ENCODE data around the gene CRY2. TPM values are rescaled to one million over a fixed set of nuclear protein-coding genes. Genes with fewer than 3 reads are reported as not detected.
A peak's percentile ranks its signal among the peaks of the same experiment; 100 is the strongest.

Gene CRY2
- total RNA-seq, 2 donors from 2014 or later = 19.8 to 20.1 TPM

GRCh38 chr11:45803971-45804760 lies 43.1 kb upstream of the CRY2 start:
- Histone ChIP-seq H3K9ac (ENCODE audit: extremely low read depth, low read length, poor library complexity, severe bottlenecking) (no peak overlapping the region), H3K9me3 (ENCODE audit: control insufficient read depth, low read length) (no peaks in the 10 kb centered on the region), H3K36me3 (ENCODE audit: control insufficient read depth, insufficient read depth, low read length) (peaks cover 5% of the 10 kb centered on the region), H3K4me1 (ENCODE audit: control insufficient read depth, insufficient read depth, low read length) (peaks cover 5% of the 10 kb centered on the region), H3K27ac (ENCODE audit: low read depth, low read length) (no peak overlapping the region), H3K27me3 (ENCODE audit: control insufficient read depth, insufficient read depth, low read length, poor library complexity, severe bottlenecking) (peaks cover 22% of the 10 kb centered on the region), H3K4me3 (ENCODE audit: low read length) (peak overlapping the region; percentile 92)
- peak; percentile 89 for DNase-seq
- Mint-ChIP-seq H3K27me3 (ENCODE audit: insufficient read depth) (peaks cover 23% of the 10 kb centered on the region), H3K4me3 (peak overlapping the region; percentile 80), H3K36me3 (ENCODE audit: low read depth) (peaks cover 2% of the 10 kb centered on the region), H3K4me1 (peaks cover 17% of the 10 kb centered on the region), H3K9me3 (no peaks in the 10 kb centered on the region), H3K27ac (peak overlapping the region; percentile 48)
- 1% methylated on average over 30 to 70 of the region's 70 CpGs for WGBS, 2 experiments (ENCODE audit: insufficient coverage in 1 of 2, insufficient read length in 1 of 2)
- no peak for TF ChIP-seq CTCF (conservative IDR thresholded peaks at IDR 0.05)

GRCh38 chr11:45804761-45805304 lies 42.4 kb upstream of the CRY2 start, which contains the start of gene SLC35C1:
Gene SLC35C1, plus strand, starts transcription at chr11:45805149. Its CDS starts 653 bp downstream, at chr11:45805802.
- peak; percentile 98 for DNase-seq
- Histone ChIP-seq H3K4me1 (ENCODE audit: control insufficient read depth, insufficient read depth, low read length) (peaks cover 5% of the 10 kb centered on the region), H3K9me3 (ENCODE audit: control insufficient read depth, low read length) (no peaks in the 10 kb centered on the region), H3K27me3 (ENCODE audit: control insufficient read depth, insufficient read depth, low read length, poor library complexity, severe bottlenecking) (peaks cover 22% of the 10 kb centered on the region), H3K4me3 (ENCODE audit: low read length) (peak within 1 kb of the TSS; percentile 92), H3K36me3 (ENCODE audit: control insufficient read depth, insufficient read depth, low read length) (peaks cover 5% of the 10 kb centered on the region), H3K9ac (ENCODE audit: extremely low read depth, low read length, poor library complexity, severe bottlenecking) (peak within 1 kb of the TSS; percentile 74), H3K27ac (ENCODE audit: low read depth, low read length) (peak within 1 kb of the TSS; percentile 24)
- H3K36me3 Mint-ChIP-seq (ENCODE audit: low read depth) = peaks cover 3% of the 10 kb centered on the region
- 0% methylated on average over 3 to 49 of the region's 49 CpGs for WGBS, 2 experiments (ENCODE audit: insufficient coverage in 1 of 2, insufficient read length in 1 of 2)
- peak within 1 kb of the TSS; percentile 80 for H3K4me3 Mint-ChIP-seq
- peak; percentile 36 for TF ChIP-seq CTCF (conservative IDR thresholded peaks at IDR 0.05)
- no peaks in the 10 kb centered on the region for H3K9me3 Mint-ChIP-seq
- H3K4me1 Mint-ChIP-seq = peaks cover 17% of the 10 kb centered on the region
- H3K27ac Mint-ChIP-seq = peak within 1 kb of the TSS; percentile 90
- peaks cover 23% of the 10 kb centered on the region for H3K27me3 Mint-ChIP-seq (ENCODE audit: insufficient read depth)

GRCh38 chr11:45805305-45806071 lies 41.8 kb upstream of the CRY2 start:
- Histone ChIP-seq H3K4me1 (ENCODE audit: control insufficient read depth, insufficient read depth, low read length) (peaks cover 5% of the 10 kb centered on the region), H3K27ac (ENCODE audit: low read depth, low read length) (peak overlapping the region; percentile 24), H3K9ac (ENCODE audit: extremely low read depth, low read length, poor library complexity, severe bottlenecking) (peak overlapping the region; percentile 74), H3K36me3 (ENCODE audit: control insufficient read depth, insufficient read depth, low read length) (peaks cover 9% of the 10 kb centered on the region), H3K27me3 (ENCODE audit: control insufficient read depth, insufficient read depth, low read length, poor library complexity, severe bottlenecking) (peaks cover 22% of the 10 kb centered on the region), H3K9me3 (ENCODE audit: control insufficient read depth, low read length) (no peaks in the 10 kb centered on the region), H3K4me3 (ENCODE audit: low read length) (peak overlapping the region; percentile 92)
- no peak for TF ChIP-seq CTCF (conservative IDR thresholded peaks at IDR 0.05)
- WGBS, 2 experiments (ENCODE audit: insufficient coverage in 1 of 2, insufficient read length in 1 of 2) = 28 to 49% methylated on average over 12 to 29 of the region's 29 CpGs
- Mint-ChIP-seq H3K36me3 (ENCODE audit: low read depth) (peaks cover 8% of the 10 kb centered on the region), H3K27me3 (ENCODE audit: insufficient read depth) (peaks cover 23% of the 10 kb centered on the region), H3K9me3 (no peaks in the 10 kb centered on the region), H3K4me1 (peaks cover 17% of the 10 kb centered on the region), H3K4me3 (peak overlapping the region; percentile 80), H3K27ac (peak overlapping the region; percentile 90)
- peak; percentile 82 for DNase-seq
